ENCODE results near the gene SLC35G6.
"Not testable (repeated sequence)": the region's sequence is repeated elsewhere in the genome, so short reads cannot be mapped to it uniquely, and the experiment has no call there.

Gene SLC35G6

GRCh38 chr17:7460850-7461660 is 20.2 kb upstream of the SLC35G6 start:
- DNase-seq, result no peak

GRCh38 chr17:7462474-7463371 is 18.5 kb upstream of the SLC35G6 start:
- DNase-seq, result no peak

- no peak for DNase-seq
Measured at GRCh38 chr17:7463372-7463846, 17.8 kb upstream of the SLC35G6 start.

GRCh38 chr17:7464081-7464480 is 17.2 kb upstream of the SLC35G6 start:
- no peak for DNase-seq

GRCh38 chr17:7465597-7466275 is 15.5 kb upstream of the SLC35G6 start:
- no peak for DNase-seq

GRCh38 chr17:7466318-7466638 is 15.0 kb upstream of the SLC35G6 start:
- DNase-seq, result no peak

- DNase-seq, result peak; percentile 42
Measured at GRCh38 chr17:7466639-7467341, 14.5 kb upstream of the SLC35G6 start.

GRCh38 chr17:7467498-7467897 is 13.7 kb upstream of the SLC35G6 start:
- no peak for DNase-seq

- DNase-seq, result no peak
Measured at GRCh38 chr17:7468290-7468689, 13.0 kb upstream of the SLC35G6 start.

GRCh38 chr17:7468804-7469389 is 12.3 kb upstream of the SLC35G6 start:
- DNase-seq, result no peak

GRCh38 chr17:7469843-7470242 is 11.4 kb upstream of the SLC35G6 start:
- DNase-seq, result not testable (repeated sequence)

GRCh38 chr17:7470457-7470973 is 10.7 kb upstream of the SLC35G6 start:
- DNase-seq, result not testable (repeated sequence)

GRCh38 chr17:7471729-7472128 is 9.5 kb upstream of the SLC35G6 start:
- no peak for DNase-seq

GRCh38 chr17:7474767-7475166 is 6.5 kb upstream of the SLC35G6 start:
- not testable (repeated sequence) for DNase-seq

GRCh38 chr17:7475764-7476422 is 5.4 kb upstream of the SLC35G6 start:
- DNase-seq, result peak; percentile 52

GRCh38 chr17:7476494-7476893 is 4.8 kb upstream of the SLC35G6 start:
- no peak for DNase-seq

GRCh38 chr17:7476951-7477350 is 4.3 kb upstream of the SLC35G6 start:
- DNase-seq, result no peak

- peak; percentile 40 for DNase-seq
Measured at GRCh38 chr17:7477392-7478275, 3.6 kb upstream of the SLC35G6 start.

GRCh38 chr17:7478276-7479212 is 2.7 kb upstream of the SLC35G6 start:
- peak; percentile 82 for DNase-seq
